Keratinocyte (primary cell): ENCODE measurements around the gene ABLIM1.

Experiments
- EZH2 ChIP-seq: IDR thresholded peaks from one replicate; pipeline ENCODE4 v1.6.1; 2012; ENCODE audit warnings: inconsistent platforms, mild to moderate bottlenecking, low read length, moderate library complexity
- TF ChIP-seq, protein P1 (sequence below), 3 experiments: IDR thresholded peaks in 1 of 3; conservative IDR thresholded peaks in 1 of 3; optimal IDR thresholded peaks in 1 of 3; 2 replicates in 2 of 3; 3 replicates in 1 of 3; pipeline versions ENCODE3 to v1.5.1; 2011; ENCODE audit warnings: low read length in 3 of 3, mild to moderate bottlenecking in 3 of 3, moderate library complexity in 2 of 3, control low read depth in 1 of 3, inconsistent platforms in 1 of 3; ENCODE audit not compliant: insufficient read depth in 2 of 3; ENCODE audit errors: extremely low read depth in 1 of 3

DNA sequence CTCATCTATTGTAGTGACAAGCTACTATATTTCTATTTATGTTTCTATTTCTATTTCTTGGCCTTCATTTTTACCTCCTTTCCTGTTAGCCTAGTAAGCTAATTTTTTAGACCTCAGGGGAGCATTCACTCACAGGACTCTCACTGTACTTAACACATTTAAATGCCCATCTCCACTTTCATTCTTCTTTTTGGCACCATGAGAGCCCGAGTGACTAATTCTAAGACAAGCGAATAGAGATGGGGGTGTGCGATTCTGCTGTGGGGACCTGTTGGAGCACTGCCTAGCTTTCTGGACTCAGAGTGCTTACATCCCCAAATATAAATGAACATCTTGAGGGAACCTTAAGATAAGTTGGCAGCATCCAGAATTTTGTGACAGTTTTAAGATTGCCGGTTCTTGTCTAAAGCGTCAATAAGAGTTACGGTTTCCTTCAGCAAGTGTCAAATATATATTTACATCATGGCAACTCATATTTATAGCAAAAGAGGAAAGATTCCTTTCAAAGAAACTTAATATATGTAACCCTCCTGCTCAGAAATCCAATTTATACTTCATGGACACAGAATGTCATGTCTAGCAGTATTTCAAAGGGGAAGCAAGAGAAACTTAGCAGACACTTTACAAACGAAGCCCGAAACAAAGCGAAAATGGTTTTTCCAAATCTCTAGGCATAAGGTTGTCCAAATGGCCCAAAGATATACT, 199.7 kb downstream of the ABLIM1 start:
- TF ChIP-seq, protein P1, sequence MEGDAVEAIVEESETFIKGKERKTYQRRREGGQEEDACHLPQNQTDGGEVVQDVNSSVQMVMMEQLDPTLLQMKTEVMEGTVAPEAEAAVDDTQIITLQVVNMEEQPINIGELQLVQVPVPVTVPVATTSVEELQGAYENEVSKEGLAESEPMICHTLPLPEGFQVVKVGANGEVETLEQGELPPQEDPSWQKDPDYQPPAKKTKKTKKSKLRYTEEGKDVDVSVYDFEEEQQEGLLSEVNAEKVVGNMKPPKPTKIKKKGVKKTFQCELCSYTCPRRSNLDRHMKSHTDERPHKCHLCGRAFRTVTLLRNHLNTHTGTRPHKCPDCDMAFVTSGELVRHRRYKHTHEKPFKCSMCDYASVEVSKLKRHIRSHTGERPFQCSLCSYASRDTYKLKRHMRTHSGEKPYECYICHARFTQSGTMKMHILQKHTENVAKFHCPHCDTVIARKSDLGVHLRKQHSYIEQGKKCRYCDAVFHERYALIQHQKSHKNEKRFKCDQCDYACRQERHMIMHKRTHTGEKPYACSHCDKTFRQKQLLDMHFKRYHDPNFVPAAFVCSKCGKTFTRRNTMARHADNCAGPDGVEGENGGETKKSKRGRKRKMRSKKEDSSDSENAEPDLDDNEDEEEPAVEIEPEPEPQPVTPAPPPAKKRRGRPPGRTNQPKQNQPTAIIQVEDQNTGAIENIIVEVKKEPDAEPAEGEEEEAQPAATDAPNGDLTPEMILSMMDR (optimal IDR thresholded peaks at IDR 0.05 in 1 of 3, IDR thresholded peaks at IDR 0.05 in 1 of 3, conservative IDR thresholded peaks at IDR 0.05 in 1 of 3; ENCODE audit: extremely low read depth in 1 of 3, insufficient read depth in 2 of 3, low read length in 3 of 3) = no peak
- no peak for TF ChIP-seq EZH2
